NCI-H146 treated with DMSO at 0.1 percent for 48 hours (cell line): ENCODE measurements around the gene ITGA5.

Experiments
- DNase-seq: peaks from one replicate; lab custom pipeline; 2025; ENCODE audit not compliant: unreplicated experiment; lab: John Stamatoyannopoulos, UW

ITGA5 gene

DNA sequence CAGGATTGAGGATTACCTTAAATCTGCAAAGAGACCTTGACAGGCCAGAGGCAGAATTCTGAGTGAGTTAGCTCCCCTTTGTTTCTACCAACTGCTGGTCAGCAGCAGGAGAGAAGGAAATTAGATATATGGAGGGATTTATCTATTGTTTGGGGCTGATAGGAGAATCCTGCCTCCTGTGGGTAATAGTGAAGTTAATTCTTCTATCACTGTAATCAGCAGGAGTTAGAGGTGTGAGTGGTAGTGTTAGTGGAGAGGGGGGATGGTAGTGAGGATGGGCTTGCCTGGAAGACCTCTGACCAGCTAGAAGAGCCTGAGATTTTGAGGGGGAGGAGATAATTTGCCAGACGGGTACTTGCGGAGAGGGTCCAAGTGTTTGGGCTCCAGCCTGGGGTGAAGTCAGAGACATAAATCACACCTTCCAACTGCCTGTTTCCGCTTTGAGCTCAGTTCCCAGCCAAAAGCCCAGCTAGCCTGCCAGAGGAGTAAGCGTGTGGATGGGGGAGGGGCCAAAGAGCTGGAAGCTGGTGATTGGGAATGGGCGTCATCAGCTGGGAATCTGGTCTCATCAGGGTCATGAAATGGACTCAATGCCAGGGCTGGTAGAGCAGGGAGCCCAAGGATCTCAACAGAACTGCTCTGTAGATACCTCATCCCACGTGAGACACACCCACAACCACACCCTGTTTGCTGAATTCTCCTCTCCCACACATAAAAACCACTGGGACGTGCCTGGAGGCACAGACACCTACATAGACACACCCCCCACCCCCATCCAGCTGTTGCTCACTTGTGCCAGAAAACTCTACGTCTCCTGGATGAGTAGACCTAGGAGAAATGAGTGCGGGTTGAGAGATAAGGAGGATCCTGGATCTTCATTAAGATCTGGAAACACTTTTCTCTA lies 13.1 kb upstream of the ITGA5 start:
- DNase-seq, result no peak

GRCh38 chr12:54430471-54431069 lies 11.5 kb upstream of the ITGA5 start:
- DNase-seq, result no peak

- DNase-seq, result no peak
Measured at GRCh38 chr12:54429014-54429471, 10.0 kb upstream of the ITGA5 start.

DNA sequence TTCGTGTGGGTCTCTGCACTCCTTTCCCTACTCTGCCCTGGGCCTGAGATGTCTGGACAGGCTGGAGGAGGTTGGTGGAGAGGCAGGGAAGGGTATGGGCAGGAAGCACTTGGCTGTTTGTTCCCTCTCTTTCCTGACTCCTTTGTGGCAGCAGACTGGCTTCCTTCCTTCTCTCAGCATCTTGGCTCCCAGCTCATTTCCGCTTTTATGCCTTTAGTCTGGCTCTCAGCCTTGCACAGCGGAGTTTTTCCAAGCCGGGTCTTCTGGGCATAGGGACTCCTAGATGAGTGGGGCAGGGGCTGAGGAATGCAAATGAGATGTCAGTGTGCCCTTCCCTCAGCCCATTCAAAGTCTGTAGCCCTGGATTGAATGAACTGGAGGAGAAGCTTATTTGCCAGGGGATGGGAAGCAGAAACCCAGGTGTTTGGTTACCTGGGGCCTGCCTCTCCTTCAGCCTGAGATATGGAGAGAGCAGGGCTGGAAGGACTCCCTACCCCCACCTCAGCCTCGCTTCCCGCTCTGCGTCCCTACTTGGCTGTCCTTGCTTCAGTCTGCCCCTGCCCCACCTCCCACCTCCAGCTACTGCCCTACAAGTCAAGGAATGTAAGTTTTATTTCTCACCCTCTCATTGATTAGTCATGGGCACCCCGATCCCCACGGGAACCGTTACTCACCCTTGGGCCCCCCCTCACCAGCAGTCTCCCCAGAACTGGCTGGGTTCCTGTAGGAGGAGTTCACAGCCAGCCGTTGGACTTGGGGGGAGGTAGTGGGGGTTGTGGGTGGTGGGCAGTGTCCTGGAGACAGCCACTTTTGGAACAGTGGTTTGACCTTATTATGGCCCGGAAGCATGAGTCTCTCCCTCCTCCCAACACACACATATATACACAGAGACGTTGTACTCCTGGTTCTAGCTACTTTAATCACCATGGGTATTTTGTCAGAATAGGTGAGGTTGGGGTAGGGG lies 9.3 kb upstream of the ITGA5 start:
- no peak for DNase-seq

DNA sequence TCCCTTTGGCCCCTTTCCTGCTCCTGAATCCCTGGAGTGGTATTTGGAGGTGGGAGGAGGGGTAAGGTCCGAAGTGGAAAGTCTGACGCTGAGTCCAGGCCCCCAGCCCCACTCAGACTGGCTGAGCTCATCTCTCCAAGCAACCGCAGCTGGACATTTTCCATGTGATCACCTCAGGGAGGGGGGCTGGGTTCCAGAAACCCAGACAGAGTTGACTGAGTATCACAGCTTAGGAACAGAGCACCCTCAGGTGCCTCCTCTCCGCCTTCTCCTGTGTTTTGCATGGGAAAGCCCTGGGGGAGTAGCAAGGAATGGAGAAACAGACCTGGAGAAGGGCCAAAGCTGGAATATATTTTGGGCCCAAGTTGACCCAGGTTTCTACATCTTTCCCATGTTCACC lies 8.0 kb upstream of the ITGA5 start:
- no peak for DNase-seq

DNA sequence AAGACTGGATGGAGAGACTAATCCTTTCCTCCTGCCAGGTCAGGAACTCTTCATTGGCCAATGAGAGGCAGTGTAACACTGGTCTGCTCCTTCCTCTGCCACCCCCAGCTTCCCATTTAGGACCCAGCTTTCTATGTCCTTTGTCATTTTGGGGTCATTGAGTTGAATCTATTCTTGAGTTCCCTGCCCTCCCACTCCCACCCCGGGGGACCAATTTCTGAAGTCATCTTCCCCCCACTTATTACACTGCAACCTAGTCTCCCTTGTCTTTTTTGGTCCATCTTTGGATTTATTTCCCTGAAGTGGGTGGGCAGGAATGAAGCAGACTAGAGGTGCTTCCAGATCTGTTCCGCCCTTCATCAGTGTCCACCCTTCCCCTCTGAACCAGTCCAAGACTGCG lies 7.6 kb upstream of the ITGA5 start:
- DNase-seq, result no peak

DNA sequence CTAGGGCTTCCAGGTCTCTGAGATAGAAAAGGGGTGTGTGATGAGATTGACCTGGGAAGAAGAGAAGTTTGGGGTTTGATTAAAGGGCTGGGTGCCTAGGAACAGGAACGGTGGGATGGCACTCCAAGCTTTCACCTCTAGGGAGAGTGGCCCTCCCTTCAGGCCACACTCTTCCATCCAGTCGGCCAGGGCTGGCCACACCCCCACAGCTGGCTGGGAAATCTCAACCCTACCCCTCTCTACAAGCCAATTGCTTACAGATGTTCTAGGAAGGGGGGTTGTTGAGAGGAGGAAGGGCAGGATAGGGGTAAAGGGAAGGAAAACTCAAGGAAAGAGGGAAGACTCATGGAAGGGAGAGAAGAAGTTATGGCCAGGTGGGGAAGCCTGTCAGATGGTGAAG lies 6.6 kb upstream of the ITGA5 start:
- no peak for DNase-seq

DNA sequence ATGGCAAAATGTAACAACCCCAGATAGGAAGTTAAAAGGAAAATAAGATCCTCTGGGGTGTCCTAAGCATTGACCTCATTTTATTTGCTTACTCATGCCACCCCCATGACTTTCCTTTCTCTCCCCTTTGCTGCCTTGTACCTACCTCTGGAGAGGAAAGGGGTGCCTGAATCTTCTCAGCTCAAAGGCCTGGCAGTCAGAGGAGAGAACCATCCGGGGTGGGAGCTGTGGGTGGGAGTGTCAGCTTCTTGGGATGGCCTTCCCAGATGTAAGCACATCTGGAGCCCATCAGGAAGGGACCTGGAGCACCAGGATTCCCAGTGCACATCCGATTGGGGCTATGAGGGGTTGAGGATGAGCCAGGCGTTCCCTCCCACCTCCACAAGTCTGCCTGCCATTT lies 5.2 kb upstream of the ITGA5 start:
- no peak for DNase-seq

GRCh38 chr12:54423816-54424150 lies 4.7 kb upstream of the ITGA5 start:
- no peak for DNase-seq

GRCh38 chr12:54421879-54422250 lies 2.8 kb upstream of the ITGA5 start:
- DNase-seq, result no peak

DNA sequence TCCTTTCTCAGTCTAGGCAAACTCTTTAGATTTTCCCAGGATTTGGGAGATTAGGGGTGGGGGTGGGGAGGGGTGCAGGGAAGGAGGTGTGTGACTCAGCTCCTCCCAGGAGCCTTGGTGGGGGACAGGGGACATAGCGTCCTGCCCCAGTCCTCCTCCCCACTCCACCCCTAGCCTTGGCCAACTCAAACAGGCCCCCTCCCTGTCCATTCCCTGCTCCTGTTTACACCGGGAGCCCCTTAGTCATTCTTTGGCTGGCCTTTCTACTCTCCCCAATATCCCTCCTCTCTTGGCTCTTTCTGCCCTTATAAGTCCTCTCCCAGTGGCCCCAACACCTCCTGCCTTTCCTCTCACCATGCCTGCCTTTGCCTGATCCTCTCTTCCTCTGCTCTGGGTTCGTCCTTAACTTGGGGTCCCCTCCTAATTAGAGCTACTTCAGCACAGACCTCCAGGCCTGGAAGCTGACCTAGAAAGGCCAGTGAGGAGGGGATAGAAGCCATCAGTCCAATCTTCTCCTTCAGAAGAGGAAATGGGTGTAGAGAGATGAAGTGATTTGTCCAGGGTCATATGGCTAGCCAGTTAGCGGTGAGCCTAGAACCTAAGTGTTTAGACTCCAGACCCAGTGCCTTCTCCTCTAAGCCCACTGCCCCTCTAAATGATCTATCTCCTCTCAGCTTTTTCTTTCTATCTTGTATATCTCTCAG lies 2.3 kb upstream of the ITGA5 start:
- no peak for DNase-seq

- DNase-seq, result no peak
Measured at GRCh38 chr12:54420766-54421144, 1.7 kb upstream of the ITGA5 start.

DNA sequence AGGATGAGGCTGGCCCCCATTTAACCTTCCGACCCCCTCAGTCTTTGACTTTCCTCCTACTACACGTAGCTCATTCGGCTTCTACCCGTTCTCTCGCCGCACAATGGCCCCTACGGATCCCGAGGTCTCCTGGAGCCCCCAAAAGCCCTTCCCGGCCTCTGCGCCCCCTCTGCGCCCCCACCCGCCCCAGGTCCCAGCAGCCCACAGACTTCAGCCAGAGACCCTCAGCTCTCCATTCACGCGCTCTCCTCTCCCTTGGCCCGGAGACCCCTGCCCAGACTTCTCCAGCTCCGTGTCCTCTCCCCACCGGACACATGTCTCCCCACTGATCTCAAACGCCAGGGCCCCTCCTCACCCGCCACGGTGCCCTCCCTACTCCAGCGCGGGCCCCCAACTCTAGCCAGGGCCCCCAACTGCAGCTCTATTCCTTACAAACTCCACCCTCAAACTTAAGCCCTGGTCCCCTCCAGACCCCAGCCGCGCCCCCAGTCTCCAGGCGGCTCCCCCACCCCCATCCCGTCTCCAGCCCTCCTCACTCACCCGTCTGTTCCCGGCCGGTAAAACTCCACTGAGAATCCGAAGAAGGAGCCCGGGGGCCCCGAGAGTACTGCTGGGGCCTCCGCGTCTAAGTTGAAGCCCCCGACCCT lies 502 bp downstream of the ITGA5 start:
- no peak for DNase-seq

DNA sequence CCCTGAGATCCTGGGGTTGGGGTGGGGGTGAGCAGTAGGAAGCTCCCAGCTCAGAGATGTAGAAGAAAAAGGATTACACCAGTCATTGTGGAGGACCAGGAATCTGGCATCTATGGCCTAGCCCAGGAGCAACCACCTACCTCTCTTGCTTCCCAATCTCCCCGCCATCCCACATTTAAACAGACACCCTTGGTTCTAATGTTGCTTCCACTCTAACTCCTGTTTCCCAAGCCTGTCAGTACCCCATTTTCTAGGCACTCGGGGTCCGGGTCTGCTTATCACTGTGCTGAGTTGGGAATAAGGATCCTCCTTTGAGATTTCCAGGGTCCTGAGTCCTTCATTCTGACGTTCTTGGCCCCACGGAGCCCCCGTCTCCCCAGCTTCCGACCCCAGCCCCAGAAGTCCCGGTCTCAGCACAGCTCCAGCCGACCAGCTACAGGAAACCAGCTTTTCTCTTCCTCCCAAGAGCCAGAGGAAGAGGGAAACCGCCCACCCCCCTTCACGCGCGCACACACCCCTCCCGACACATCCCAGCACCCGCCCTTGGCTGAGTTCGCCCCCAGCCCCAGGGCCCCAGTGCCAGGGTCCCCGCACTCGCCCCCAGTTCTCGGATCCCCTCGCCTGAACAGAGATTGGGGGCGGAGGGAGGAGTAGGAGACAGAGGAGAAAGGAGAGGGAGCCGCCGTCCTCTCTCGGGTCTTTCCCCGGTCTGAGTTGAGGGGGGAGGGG lies 1.2 kb downstream of the ITGA5 start:
- DNase-seq, result no peak

DNA sequence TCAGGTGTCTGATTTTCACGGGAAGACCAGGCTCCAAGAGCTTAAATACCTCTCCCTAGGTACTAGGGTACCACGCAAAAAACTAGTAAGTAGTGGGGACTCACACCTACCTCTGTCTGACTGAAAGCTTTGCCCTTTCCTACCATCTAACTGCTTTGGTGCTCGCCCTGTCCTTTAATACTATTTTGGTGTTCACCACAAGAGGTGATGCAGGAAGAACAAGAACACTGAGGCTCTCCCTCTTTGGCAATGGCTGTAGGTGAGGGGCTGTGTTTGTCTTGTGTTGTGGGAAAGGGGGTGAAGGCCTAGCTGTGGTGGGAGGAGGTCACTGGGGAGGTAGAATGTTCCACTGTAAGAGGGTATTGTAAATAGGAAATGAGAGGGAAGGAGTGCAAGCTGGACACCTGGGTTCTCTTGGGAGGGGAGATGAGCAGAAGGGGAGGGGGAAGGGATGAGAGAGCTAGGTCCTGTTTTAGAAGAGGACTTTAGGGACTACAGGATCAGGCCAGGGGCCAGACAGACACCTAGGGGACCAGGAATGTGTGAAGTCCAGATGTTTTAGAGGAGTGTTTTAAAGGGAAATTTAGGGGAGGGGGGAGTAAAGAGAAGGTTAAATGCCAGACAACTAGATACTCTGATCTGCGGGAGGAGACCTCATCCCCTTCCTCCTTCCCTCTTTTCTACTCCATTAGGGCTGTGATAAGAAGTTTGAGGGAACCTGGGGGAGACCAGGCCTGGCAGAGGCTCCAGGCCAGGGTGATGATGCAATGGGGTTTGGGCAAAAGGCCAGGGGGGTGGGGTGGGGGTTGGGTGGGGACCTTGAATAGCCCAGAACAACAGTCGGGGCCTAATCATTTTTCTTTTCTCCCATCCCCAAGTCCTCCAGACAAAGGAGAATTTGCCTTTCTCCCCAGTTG lies 2.1 kb downstream of the ITGA5 start:
- no peak for DNase-seq

DNA sequence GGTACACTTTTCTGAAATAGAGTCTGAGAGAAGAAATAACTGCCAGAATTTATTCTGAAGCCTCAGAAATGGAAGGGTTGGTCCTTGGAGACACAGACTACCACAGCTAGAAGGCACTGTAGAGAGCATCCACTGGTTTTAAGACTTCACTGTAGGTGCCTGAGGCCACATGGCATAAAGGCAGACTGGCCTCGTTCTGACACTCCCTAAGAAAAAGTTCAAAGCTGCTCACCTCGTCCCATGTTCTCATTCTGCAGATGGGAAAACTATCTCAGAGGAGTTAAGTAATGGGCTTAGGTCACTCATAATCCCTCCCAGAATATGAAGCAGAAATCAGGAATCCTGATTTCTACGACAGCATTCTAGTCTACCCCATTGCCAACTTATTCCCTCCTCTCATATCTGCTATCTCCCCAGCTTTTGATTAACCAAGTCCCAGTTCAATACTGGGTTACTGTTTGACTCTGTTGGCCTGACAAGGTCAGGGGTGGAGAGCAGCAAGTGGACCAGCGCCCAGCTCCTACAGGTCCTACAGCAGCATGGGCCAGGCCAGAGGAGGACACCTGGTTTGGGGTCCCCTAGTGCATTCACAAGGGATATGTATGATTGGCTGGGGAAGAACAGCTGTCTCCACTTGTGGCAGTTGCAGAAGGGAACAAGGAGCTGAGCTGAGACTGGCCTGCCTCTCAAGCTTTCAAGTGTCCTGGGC lies 3.7 kb downstream of the ITGA5 start:
- no peak for DNase-seq

DNA sequence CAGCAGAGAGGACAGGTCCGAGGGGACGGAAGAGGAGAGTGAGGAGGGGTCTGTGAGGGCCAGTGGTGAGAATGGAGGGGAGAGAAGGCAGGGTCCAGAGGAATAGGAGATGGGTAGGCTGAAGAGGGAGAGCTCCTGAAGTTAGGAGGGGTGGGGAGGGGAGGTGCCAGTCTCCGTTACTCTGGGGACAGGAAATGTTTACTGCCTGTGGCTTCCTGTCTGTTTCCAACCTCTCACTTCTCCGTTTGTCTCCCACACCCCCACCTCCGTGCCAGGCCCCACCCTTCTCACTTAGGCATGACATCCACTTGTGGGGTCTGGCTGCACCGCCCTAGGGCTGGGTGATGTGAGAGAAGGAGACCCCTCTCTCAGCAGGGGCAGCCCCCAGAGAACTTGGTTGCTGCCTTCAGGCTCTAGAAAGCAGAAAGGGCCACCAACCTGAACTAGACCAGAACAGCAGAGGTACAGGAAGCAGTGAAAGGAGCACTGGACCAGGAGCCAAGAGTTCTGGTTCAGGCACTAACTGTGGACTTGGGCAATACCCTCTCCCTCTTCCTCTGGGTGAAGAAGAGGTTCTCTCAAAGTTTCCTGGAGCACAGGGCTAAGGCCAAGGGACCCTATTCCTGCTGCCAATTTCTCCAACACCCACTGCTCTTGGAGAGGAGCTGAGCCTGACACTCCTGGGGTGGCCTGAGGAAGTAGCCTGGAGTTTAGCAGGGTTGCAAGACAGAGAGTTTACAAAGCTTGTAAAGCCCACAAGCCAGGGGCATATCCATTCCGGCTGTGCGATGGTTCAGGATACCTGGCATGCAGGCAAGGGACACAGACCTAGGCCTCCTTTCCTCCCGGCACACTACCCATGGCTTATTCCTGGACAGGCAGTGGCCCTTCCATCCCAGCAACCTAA lies 5.5 kb downstream of the ITGA5 start:
- DNase-seq, result no peak
